HL-60 (cell line): ENCODE data around the gene GDPD4.

ENCODE experiments used
- GABPA ChIP-seq: IDR thresholded peaks from 2 replicates; pipeline ENCODE4 v1.6.1; 2012; ENCODE audit warnings: low read depth
- POLR2AphosphoS5 ChIP-seq: IDR thresholded peaks from 2 replicates; pipeline ENCODE4 v1.6.1; 2012; ENCODE audit warnings: low read depth

DNA sequence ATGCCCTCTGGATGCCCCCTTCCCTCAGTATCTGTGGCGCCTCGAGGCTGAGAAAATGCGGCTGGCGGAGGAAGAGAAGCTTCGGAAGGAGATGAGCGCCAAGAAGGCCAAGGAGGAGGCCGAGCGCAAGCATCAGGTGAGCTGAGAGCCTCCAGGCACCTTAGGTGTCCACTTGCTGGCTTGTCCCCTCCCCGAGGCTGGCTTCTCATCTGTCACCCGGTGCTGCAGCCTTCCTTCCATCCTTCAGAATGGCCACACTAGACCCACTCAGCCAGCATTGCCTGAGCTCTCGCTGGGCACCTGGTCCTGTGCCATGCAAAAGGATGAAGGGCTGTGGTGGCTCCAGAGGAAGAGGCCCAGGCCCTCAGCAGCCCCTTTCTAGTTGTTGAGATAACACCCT, 121.1 kb downstream of the GDPD4 start:
- TF ChIP-seq POLR2AphosphoS5 (no peak), GABPA (no peak)
